ENCODE data around the gene CMTM3. TPM values are rescaled to one million over a fixed set of nuclear protein-coding genes. Genes with fewer than 3 reads are reported as not detected.

The CMTM3 gene
- total and polyA plus RNA-seq, 3 donors from 2014 or later = 137 to 182 (median 149) TPM

Small RNA genes within 50 kb of the gene (small RNA-seq; reads per million reads assigned to genes)
- 0 reads per million in 2 donors for gene CKLF-CMTM1

Other genes with a start within 250 kb of the CMTM3 start
- gene CDH5, start 238.0 kb upstream of the CMTM3 start, total RNA-seq = 10 to 100 TPM; 22.1 to 40.6 TPM
- 23.8 TPM for gene CDH5, start 238.0 kb upstream of the CMTM3 start, polyA plus RNA-seq (ENCODE audit: insufficient read depth, low read depth, low replicate concordance)
- gene BEAN1, start 177.4 kb upstream of the CMTM3 start, total RNA-seq = 1 to 10 TPM; 4.2 to 6.1 TPM
- 18.0 TPM for gene BEAN1, start 177.4 kb upstream of the CMTM3 start, polyA plus RNA-seq (ENCODE audit: insufficient read depth, low read depth, low replicate concordance)
- 10 to 100 TPM; 51.7 to 66.8 TPM for gene TK2, start 54.6 kb upstream of the CMTM3 start, total RNA-seq
- gene TK2, start 54.6 kb upstream of the CMTM3 start, polyA plus RNA-seq (ENCODE audit: insufficient read depth, low read depth, low replicate concordance) = 73.4 TPM
- 10 to 100 TPM; 49.5 to 71.5 TPM for gene CKLF, start 52.1 kb upstream of the CMTM3 start, total RNA-seq
- 128 TPM for gene CKLF, start 52.1 kb upstream of the CMTM3 start, polyA plus RNA-seq (ENCODE audit: insufficient read depth, low read depth, low replicate concordance)
- 10 to 100 TPM; 24.0 to 47.5 TPM for gene CMTM1, start 38.3 kb upstream of the CMTM3 start, total RNA-seq
- gene CMTM1, start 38.3 kb upstream of the CMTM3 start, polyA plus RNA-seq (ENCODE audit: insufficient read depth, low read depth, low replicate concordance) = 103 TPM
- gene CMTM2, start 25.2 kb upstream of the CMTM3 start, total RNA-seq = 100 to 1,000 TPM; 307 to 454 TPM
- 1,249 TPM for gene CMTM2, start 25.2 kb upstream of the CMTM3 start, polyA plus RNA-seq (ENCODE audit: insufficient read depth, low read depth, low replicate concordance)
- gene CMTM4, start 92.0 kb downstream of the CMTM3 start, total RNA-seq = 10 to 100 TPM; 50.9 to 59.2 TPM
- 22.2 TPM for gene CMTM4, start 92.0 kb downstream of the CMTM3 start, polyA plus RNA-seq (ENCODE audit: insufficient read depth, low read depth, low replicate concordance)
- 100 to 1,000 TPM; 132 to 145 TPM for gene DYNC1LI2, start 146.9 kb downstream of the CMTM3 start, total RNA-seq
- gene DYNC1LI2, start 146.9 kb downstream of the CMTM3 start, polyA plus RNA-seq (ENCODE audit: insufficient read depth, low read depth, low replicate concordance) = 89.0 TPM
- 10 to 100 TPM; 12.1 to 30.6 TPM for gene TERB1, start 196.9 kb downstream of the CMTM3 start, total RNA-seq
- gene TERB1, start 196.9 kb downstream of the CMTM3 start, polyA plus RNA-seq (ENCODE audit: insufficient read depth, low read depth, low replicate concordance) = 13.3 TPM
- 10 to 100 TPM; 72.7 to 72.8 TPM for gene NAE1, start 226.3 kb downstream of the CMTM3 start, total RNA-seq
- 53.7 TPM for gene NAE1, start 226.3 kb downstream of the CMTM3 start, polyA plus RNA-seq (ENCODE audit: insufficient read depth, low read depth, low replicate concordance)
- 1 to 10 TPM; 1.4 to 1.9 TPM for gene CA7, start 239.7 kb downstream of the CMTM3 start, total RNA-seq
- 1.2 TPM for gene CA7, start 239.7 kb downstream of the CMTM3 start, polyA plus RNA-seq (ENCODE audit: insufficient read depth, low read depth, low replicate concordance)

Measured in testis (tissue), 3 donors.